ENCODE results near the gene C17orf100. TPM values are rescaled to one million over a fixed set of nuclear protein-coding genes. Genes with fewer than 3 reads are reported as not detected.

Gene C17orf100
- total and polyA plus RNA-seq, 10 of the 15 experiments (the other 5 are each of a cell fraction or from before 2014, with no cell fraction given) = 0.84 to 4.7 (median 1.8) TPM

DNA sequence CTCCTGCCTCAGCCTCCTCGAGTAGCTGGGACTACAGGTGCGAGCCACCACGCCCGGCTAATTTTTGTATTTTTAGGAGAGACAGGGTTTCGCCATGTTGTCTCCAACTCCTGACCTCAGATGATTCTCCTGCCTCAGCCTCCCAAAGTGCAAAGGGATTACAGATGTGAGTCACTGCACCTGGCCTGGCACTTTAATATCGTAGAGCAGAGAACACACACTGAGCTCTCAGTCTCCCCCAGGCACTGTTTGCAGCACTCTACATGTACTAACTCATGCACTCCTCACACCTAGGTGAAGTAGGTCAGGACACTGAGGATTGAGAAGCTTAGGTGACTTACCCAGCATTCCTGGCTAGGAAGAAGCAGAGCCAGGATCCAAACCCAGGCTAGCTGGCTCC, 15.0 kb downstream of the C17orf100 start:
- in situ Hi-C loops (cut with MboI) (no loop called here), intact Hi-C loops (cut with micrococcal nuclease; ENCODE audit: unreplicated experiment) (loop anchor here (2.0 to 10.0 kb wide), 4 partner anchors 88 to 338 kb away; partner anchors contain the start of gene XAF1)
- ChIA-PET POLR2A (no interaction called here), RAD21 (ENCODE audit: unreplicated experiment) (interaction anchor here (0.7 to 3.2 kb wide), 4 partner anchors 177 to 341 kb away, joined by 3 to 17 read pairs (median 6); no protein-coding TSS in a partner anchor), CTCF (interaction anchor here (0.6 to 3.1 kb wide), 16 partner anchors 31 to 769 kb away, joined by 3 to 27 read pairs (median 3); partner anchors contain the start of gene TMEM102), SMC1A (ENCODE audit: uncharacterized antibody, unreplicated experiment) (interaction anchor here (0.6 to 2.7 kb wide), 9 partner anchors 39 to 1663 kb away, joined by 3 to 16 read pairs (median 3); partner anchors contain the start of gene TEKT1)
- H3K4me3 ChIP-seq = no peak overlapping the region
- H3K27ac ChIP-seq (ENCODE audit: control insufficient read depth, insufficient read depth) = no peak overlapping the region
- H3K9me3 ChIP-seq (replicated peaks; ENCODE audit: control insufficient read depth, insufficient read depth, low read length) = no peaks in the 10 kb centered on the region
- ATAC-seq (no peak), FAIRE-seq (no peak), DNase-seq (ENCODE audit: low read depth, low spot score) (no peak)
- WGBS (ENCODE audit: insufficient coverage, insufficient replicate concordance, low lambda C conversion rate, missing lambda C conversion rate) = 79% methylated on average over 6 of the region's 6 CpGs
- no peaks in the 10 kb centered on the region for H3K27me3 ChIP-seq (replicated peaks in 1 of 2; ENCODE audit: control insufficient read depth in 2 of 2, insufficient read depth in 2 of 2, low read length in 1 of 2)
- H3K4me1 ChIP-seq (ENCODE audit: control insufficient read depth, insufficient read depth, low read length) = no peaks in the 10 kb centered on the region
- no peaks in the 10 kb centered on the region; a peak in 1 of 4 replicates for H3K36me3 ChIP-seq (ENCODE audit: control insufficient read depth in 2 of 2, insufficient read depth in 2 of 2, low read length in 1 of 2)
- BruUV-seq (replicated peaks) = no TSS peak
- H3K4me2 ChIP-seq (ENCODE audit: control insufficient read depth, insufficient read depth) = no peak overlapping the region
- no peaks in the 10 kb centered on the region for H3K79me2 ChIP-seq (ENCODE audit: control insufficient read depth, insufficient read depth, low read length)
- no peak overlapping the region for H2AFZ ChIP-seq (ENCODE audit: control insufficient read depth, low read depth, low read length)
- H4K20me1 ChIP-seq (ENCODE audit: control insufficient read depth, insufficient read depth) = no peaks in the 10 kb centered on the region
- no peak overlapping the region for H3K9ac ChIP-seq (ENCODE audit: control insufficient read depth, insufficient read depth, low read length)
- TF ChIP-seq POLR2AphosphoS5 (IDR thresholded peaks at IDR 0.05; ENCODE audit: low read length) = no peak
- TF ChIP-seq NBN (IDR thresholded peaks at IDR 0.05) = no peak
- TF ChIP-seq SIN3A (IDR thresholded peaks at IDR 0.05; ENCODE audit: low read depth, low read length) = no peak
- no peak for TF ChIP-seq FOXM1 (IDR thresholded peaks at IDR 0.05; ENCODE audit: low read depth, low read length)
- TF ChIP-seq EED (IDR thresholded peaks at IDR 0.05; ENCODE audit: low read depth) = no peak
- TF ChIP-seq, protein P1, sequence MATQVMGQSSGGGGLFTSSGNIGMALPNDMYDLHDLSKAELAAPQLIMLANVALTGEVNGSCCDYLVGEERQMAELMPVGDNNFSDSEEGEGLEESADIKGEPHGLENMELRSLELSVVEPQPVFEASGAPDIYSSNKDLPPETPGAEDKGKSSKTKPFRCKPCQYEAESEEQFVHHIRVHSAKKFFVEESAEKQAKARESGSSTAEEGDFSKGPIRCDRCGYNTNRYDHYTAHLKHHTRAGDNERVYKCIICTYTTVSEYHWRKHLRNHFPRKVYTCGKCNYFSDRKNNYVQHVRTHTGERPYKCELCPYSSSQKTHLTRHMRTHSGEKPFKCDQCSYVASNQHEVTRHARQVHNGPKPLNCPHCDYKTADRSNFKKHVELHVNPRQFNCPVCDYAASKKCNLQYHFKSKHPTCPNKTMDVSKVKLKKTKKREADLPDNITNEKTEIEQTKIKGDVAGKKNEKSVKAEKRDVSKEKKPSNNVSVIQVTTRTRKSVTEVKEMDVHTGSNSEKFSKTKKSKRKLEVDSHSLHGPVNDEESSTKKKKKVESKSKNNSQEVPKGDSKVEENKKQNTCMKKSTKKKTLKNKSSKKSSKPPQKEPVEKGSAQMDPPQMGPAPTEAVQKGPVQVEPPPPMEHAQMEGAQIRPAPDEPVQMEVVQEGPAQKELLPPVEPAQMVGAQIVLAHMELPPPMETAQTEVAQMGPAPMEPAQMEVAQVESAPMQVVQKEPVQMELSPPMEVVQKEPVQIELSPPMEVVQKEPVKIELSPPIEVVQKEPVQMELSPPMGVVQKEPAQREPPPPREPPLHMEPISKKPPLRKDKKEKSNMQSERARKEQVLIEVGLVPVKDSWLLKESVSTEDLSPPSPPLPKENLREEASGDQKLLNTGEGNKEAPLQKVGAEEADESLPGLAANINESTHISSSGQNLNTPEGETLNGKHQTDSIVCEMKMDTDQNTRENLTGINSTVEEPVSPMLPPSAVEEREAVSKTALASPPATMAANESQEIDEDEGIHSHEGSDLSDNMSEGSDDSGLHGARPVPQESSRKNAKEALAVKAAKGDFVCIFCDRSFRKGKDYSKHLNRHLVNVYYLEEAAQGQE (IDR thresholded peaks at IDR 0.05; ENCODE audit: low read depth, low read length) = no peak
- no peak for TF ChIP-seq RCOR1 (conservative IDR thresholded peaks at IDR 0.05; ENCODE audit: low read depth, low read length)
- TF ChIP-seq, protein P2, sequence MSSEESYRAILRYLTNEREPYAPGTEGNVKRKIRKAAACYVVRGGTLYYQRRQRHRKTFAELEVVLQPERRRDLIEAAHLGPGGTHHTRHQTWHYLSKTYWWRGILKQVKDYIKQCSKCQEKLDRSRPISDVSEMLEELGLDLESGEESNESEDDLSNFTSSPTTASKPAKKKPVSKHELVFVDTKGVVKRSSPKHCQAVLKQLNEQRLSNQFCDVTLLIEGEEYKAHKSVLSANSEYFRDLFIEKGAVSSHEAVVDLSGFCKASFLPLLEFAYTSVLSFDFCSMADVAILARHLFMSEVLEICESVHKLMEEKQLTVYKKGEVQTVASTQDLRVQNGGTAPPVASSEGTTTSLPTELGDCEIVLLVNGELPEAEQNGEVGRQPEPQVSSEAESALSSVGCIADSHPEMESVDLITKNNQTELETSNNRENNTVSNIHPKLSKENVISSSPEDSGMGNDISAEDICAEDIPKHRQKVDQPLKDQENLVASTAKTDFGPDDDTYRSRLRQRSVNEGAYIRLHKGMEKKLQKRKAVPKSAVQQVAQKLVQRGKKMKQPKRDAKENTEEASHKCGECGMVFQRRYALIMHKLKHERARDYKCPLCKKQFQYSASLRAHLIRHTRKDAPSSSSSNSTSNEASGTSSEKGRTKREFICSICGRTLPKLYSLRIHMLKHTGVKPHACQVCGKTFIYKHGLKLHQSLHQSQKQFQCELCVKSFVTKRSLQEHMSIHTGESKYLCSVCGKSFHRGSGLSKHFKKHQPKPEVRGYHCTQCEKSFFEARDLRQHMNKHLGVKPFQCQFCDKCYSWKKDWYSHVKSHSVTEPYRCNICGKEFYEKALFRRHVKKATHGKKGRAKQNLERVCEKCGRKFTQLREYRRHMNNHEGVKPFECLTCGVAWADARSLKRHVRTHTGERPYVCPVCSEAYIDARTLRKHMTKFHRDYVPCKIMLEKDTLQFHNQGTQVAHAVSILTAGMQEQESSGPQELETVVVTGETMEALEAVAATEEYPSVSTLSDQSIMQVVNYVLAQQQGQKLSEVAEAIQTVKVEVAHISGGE (CRISPR knock-in tag; IDR thresholded peaks at IDR 0.05) = no peak
- no peak for TF ChIP-seq MTA2 (IDR thresholded peaks at IDR 0.05; ENCODE audit: low read depth)
- no peak for TF ChIP-seq CBX3 (IDR thresholded peaks at IDR 0.05; ENCODE audit: borderline replicate concordance, low read depth)
- TF ChIP-seq TARDBP (IDR thresholded peaks at IDR 0.05; ENCODE audit: borderline replicate concordance) = no peak
- TF ChIP-seq, protein P3, sequence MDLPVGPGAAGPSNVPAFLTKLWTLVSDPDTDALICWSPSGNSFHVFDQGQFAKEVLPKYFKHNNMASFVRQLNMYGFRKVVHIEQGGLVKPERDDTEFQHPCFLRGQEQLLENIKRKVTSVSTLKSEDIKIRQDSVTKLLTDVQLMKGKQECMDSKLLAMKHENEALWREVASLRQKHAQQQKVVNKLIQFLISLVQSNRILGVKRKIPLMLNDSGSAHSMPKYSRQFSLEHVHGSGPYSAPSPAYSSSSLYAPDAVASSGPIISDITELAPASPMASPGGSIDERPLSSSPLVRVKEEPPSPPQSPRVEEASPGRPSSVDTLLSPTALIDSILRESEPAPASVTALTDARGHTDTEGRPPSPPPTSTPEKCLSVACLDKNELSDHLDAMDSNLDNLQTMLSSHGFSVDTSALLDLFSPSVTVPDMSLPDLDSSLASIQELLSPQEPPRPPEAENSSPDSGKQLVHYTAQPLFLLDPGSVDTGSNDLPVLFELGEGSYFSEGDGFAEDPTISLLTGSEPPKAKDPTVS (IDR thresholded peaks at IDR 0.05; ENCODE audit: low read depth, low read length) = no peak
- no peak for TF ChIP-seq TCF3 (IDR thresholded peaks at IDR 0.05; ENCODE audit: borderline replicate concordance, insufficient read depth, low read depth, low read length)
- no peak for TF ChIP-seq SUPT20H (IDR thresholded peaks at IDR 0.05; ENCODE audit: borderline replicate concordance, control insufficient read depth, low read depth, low read length)
